ENCODE data around the gene APH1B.

DNA sequence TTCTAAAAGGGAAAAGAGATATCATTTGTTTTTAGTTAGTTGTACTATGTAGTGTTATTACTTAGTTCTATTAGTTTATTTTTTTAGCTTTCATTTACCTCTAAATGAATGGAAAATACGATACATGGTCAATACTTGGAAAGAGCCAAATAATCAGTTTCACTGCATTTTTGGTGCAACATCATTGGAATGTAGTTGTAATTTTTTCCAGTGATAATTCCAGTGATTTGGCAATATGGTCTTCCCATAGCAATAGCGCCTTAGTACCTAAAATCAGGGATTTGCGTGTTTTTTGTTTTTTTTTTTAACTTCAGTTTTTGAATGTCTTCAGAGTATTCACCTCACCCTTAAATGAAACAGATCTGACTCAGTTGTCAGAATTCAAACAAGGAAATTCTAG lies 46.2 kb upstream of the APH1B start:
- TF ChIP-seq, protein P1, sequence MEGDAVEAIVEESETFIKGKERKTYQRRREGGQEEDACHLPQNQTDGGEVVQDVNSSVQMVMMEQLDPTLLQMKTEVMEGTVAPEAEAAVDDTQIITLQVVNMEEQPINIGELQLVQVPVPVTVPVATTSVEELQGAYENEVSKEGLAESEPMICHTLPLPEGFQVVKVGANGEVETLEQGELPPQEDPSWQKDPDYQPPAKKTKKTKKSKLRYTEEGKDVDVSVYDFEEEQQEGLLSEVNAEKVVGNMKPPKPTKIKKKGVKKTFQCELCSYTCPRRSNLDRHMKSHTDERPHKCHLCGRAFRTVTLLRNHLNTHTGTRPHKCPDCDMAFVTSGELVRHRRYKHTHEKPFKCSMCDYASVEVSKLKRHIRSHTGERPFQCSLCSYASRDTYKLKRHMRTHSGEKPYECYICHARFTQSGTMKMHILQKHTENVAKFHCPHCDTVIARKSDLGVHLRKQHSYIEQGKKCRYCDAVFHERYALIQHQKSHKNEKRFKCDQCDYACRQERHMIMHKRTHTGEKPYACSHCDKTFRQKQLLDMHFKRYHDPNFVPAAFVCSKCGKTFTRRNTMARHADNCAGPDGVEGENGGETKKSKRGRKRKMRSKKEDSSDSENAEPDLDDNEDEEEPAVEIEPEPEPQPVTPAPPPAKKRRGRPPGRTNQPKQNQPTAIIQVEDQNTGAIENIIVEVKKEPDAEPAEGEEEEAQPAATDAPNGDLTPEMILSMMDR (IDR thresholded peaks at IDR 0.05) = no peak
- no peak for TF ChIP-seq POLR2A (IDR thresholded peaks at IDR 0.05)

Measured in uterus (tissue), 2 donors.